Ishikawa (cell line): Measurements from ENCODE around the gene NTNG1.

Source experiments
- CEBPB ChIP-seq: IDR thresholded peaks from 2 replicates; pipeline ENCODE4 v1.6.1; 2012
- CREB1 ChIP-seq: IDR thresholded peaks from 2 replicates; pipeline ENCODE4 v1.6.1; 2012; ENCODE audit warnings: low read depth
- EGR1 ChIP-seq: IDR thresholded peaks from 2 replicates; pipeline ENCODE4 v1.6.1; 2012
- EP300 ChIP-seq: IDR thresholded peaks from 2 replicates; pipeline ENCODE4 v1.6.1; 2012; ENCODE audit warnings: borderline replicate concordance
- FOXM1 ChIP-seq: IDR thresholded peaks from 2 replicates; pipeline ENCODE4 v1.6.1; 2012; ENCODE audit warnings: low read depth, borderline replicate concordance
- MAX ChIP-seq: IDR thresholded peaks from 2 replicates; pipeline ENCODE4 v1.6.1; 2012
- NFIC ChIP-seq: IDR thresholded peaks from 2 replicates; pipeline ENCODE4 v1.6.1; 2012
- RAD21 ChIP-seq: IDR thresholded peaks from 2 replicates; pipeline ENCODE4 v1.6.1; 2012; ENCODE audit warnings: low read depth
- TAF1 ChIP-seq: IDR thresholded peaks from 2 replicates; pipeline ENCODE4 v1.6.1; 2012; ENCODE audit warnings: low read depth, mild to moderate bottlenecking
- TCF12 ChIP-seq: IDR thresholded peaks from 2 replicates; pipeline ENCODE4 v1.6.1; 2012; ENCODE audit warnings: low read depth
- TEAD4 ChIP-seq: IDR thresholded peaks from 2 replicates; pipeline ENCODE4 v1.6.1; 2012
- YY1 ChIP-seq: IDR thresholded peaks from 2 replicates; pipeline ENCODE4 v1.6.1; 2012; ENCODE audit warnings: low read depth
- ZBTB7A ChIP-seq: IDR thresholded peaks from 2 replicates; pipeline ENCODE4 v1.6.1; 2012; ENCODE audit warnings: low read depth
- TF ChIP-seq, protein P1 (sequence below): IDR thresholded peaks from 2 replicates; pipeline ENCODE4 v1.6.1; 2012
- TF ChIP-seq, protein P2 (sequence below): IDR thresholded peaks from 2 replicates; pipeline ENCODE4 v1.6.1; 2012; ENCODE audit warnings: low read depth, mild to moderate bottlenecking

NTNG1 gene

DNA sequence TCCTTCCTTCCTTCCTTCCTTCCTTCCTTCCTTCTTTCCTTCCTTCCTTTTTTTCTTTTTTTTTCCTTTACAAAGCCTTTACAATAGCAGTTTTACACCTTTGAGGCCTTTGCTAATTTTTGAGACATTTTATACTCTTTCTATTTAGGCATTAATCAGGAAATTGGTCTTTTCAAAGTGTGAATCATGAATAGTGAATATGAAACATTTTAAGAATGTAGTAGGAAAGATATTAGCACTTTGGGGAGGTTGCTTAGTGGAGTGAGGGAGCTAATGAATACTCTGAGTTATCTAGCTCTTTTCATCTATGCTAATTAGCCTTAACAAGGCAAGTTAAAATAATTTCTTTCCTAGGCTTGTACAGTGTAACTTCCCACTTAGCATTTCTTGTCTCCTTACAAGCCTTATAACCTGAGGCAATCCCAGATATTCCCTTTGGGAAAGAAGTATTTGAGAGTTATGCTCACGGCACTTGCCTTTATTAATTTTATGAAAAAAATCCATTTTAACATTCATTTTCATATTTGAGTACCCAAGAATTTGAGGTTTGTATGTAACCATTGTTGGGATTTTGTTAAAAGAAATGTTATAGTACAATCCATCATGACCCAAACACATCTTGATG, 122.6 kb downstream of the NTNG1 start:
- TF ChIP-seq TEAD4 (no peak), ZBTB7A (no peak), EP300 (no peak), NFIC (no peak), FOXM1 (no peak)
- TF ChIP-seq, protein P1, sequence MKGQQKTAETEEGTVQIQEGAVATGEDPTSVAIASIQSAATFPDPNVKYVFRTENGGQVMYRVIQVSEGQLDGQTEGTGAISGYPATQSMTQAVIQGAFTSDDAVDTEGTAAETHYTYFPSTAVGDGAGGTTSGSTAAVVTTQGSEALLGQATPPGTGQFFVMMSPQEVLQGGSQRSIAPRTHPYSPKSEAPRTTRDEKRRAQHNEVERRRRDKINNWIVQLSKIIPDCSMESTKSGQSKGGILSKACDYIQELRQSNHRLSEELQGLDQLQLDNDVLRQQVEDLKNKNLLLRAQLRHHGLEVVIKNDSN: no peak
- TF ChIP-seq, protein P2, sequence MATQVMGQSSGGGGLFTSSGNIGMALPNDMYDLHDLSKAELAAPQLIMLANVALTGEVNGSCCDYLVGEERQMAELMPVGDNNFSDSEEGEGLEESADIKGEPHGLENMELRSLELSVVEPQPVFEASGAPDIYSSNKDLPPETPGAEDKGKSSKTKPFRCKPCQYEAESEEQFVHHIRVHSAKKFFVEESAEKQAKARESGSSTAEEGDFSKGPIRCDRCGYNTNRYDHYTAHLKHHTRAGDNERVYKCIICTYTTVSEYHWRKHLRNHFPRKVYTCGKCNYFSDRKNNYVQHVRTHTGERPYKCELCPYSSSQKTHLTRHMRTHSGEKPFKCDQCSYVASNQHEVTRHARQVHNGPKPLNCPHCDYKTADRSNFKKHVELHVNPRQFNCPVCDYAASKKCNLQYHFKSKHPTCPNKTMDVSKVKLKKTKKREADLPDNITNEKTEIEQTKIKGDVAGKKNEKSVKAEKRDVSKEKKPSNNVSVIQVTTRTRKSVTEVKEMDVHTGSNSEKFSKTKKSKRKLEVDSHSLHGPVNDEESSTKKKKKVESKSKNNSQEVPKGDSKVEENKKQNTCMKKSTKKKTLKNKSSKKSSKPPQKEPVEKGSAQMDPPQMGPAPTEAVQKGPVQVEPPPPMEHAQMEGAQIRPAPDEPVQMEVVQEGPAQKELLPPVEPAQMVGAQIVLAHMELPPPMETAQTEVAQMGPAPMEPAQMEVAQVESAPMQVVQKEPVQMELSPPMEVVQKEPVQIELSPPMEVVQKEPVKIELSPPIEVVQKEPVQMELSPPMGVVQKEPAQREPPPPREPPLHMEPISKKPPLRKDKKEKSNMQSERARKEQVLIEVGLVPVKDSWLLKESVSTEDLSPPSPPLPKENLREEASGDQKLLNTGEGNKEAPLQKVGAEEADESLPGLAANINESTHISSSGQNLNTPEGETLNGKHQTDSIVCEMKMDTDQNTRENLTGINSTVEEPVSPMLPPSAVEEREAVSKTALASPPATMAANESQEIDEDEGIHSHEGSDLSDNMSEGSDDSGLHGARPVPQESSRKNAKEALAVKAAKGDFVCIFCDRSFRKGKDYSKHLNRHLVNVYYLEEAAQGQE: no peak

GRCh38 chr1:107264007-107264406, 123.2 kb downstream of the NTNG1 start:
- TF ChIP-seq, protein P2: no peak
- TF ChIP-seq TCF12: no peak
- TF ChIP-seq CREB1: no peak
- no peak for TF ChIP-seq TAF1
- TF ChIP-seq, protein P1: no peak
- TF ChIP-seq CEBPB: no peak
- no peak for TF ChIP-seq NFIC
- no peak for TF ChIP-seq FOXM1
- TF ChIP-seq TEAD4: no peak
- TF ChIP-seq EGR1: no peak
- TF ChIP-seq RAD21: no peak
- no peak for TF ChIP-seq ZBTB7A
- no peak for TF ChIP-seq YY1
- no peak for TF ChIP-seq MAX

- TF ChIP-seq, protein P2: no peak
- TF ChIP-seq TAF1 (no peak), CREB1 (no peak), NFIC (no peak), ZBTB7A (no peak), EGR1 (no peak), TEAD4 (no peak)
- TF ChIP-seq, protein P1: no peak
These were observed 123.7 kb downstream of the NTNG1 start for GRCh38 chr1:107264561-107264960.

DNA sequence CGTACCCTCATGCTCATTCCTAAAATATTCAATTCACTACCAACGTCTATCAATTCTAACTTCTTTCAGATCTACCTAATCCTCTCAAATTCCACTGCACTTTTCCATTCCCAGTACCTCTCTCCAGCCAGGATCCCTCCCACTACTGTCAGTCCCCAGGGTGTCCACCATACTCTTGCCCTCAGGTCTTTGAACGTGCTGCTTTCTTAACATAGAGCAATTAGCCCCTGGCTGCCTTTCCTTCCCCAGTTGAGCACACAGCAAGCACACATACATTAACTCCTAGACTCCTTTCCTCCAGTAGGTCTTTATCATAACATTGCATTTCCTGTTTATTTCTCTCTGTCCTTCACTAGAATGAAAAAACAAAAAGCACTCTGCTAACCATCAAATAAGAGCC, 126.7 kb downstream of the NTNG1 start:
- TF ChIP-seq CREB1: no peak
- TF ChIP-seq TAF1: no peak
- no peak for TF ChIP-seq YY1
- no peak for TF ChIP-seq CEBPB
- no peak for TF ChIP-seq NFIC
- TF ChIP-seq, protein P2: no peak
- no peak for TF ChIP-seq RAD21
- TF ChIP-seq ZBTB7A: no peak
- TF ChIP-seq MAX: no peak
- TF ChIP-seq FOXM1: no peak
- TF ChIP-seq EGR1: no peak
- TF ChIP-seq EP300: no peak
- TF ChIP-seq TCF12: no peak
- no peak for TF ChIP-seq TEAD4
- TF ChIP-seq, protein P1: no peak
